ENCODE data around the gene LTBP2.

The LTBP2 gene

DNA sequence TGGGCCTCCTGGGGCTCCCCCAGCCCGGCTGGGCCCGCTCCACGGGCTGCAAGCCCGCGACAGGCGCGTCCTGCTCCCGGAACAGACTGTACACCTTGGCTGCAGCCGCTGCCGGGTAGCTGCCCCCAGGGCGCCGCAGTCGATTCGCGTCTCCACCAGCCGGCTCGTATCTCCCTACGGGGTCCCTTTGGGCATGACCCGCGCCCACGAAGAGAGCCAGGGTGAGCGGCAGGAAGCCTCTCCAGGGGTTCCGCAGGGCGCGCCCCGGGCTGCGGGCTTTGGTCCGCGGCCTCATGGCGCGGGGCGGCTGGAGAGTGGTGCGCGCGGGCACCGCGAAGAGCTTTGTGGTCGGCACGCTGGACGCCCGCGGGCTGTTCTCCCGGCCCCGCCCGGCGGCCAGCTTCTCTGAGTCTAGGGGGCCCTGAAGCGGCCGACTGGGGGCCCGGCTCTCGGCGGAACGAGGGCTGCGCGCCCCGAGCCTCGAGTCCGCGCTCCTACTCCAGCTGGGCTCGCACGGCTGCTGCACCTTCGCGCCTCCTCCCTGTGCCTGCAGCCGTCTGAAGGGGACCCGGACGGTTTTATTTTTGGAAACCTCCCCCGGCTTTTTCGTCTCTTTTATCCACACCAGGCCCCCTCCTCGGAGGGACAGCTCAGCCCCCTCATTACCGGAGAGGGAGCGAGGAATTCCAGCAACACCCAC lies at the start of gene LTBP2:
Gene LTBP2, minus strand, starts transcription at position 588 of the 700 bp plus-strand sequence. Its CDS starts 293 bp downstream, at position 295.
- DNase-seq = peak in 1 of 2 donors; percentile 23

DNA sequence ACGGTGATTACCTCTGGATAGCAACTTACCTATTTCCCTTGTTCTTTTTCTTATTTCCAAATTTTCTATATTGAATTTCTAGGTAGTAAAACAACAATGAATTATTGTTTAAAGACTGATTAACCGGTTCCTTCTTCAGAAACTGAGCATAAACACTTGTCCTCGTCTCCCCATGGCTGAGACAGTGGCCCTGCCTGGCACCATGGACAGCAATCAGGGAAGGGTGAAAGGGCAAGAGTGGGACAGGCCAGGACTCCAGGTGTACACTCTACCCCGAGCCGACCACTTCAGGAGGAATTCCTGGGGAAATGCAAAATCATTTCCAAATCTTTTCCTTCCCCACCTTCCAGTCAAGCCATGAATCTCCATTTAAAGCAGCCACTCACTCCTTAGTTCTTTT lies 48.8 kb upstream of the LTBP2 start:
- DNase-seq = no peak

DNA sequence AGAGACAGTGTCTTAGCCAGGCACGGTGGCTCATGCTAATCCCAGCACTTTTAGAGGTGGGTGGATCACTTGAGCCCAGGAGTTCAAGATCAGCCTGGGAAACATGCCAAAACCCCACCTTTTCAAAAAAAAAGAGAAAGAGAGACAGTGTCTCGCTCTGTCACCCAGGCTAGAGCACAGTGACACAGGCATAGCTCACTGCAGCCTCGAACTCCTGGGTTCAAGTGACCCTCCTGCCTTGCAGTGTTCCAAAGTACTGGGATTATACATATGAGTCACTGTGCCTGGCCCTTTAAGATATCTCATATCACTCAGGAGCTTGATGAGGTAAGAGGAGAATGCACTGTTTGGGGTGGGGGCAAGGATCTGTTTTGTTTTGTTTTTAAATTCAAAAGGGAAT lies 48.1 kb upstream of the LTBP2 start:
- no peak for DNase-seq

DNA sequence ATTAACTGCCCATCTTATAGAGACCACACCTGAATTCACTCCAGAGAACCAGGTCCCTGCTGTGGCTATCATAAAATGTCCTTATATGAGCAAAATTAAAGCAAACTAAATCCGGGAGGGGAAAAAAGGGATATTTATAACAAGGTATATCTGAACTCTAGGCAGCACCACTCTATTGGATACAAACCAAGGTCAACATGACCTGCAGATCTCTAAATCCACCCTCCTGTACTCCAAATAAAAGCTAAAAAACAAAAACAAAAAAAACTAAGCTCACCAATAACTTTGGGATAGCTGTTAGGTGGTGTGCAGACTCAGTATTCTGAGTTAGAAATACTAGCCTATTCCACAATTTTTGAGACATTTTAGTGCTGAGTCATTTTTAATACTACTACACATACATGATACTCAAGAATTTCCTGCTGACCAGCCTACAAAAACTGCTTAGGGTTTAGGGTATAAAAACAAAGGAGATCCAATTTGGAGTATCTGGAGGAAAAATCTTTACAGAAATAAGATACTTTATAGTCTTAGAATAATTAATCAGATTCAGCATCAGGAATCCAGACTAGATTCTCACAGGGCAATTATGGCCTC lies 46.6 kb upstream of the LTBP2 start:
- no peak for DNase-seq

DNA sequence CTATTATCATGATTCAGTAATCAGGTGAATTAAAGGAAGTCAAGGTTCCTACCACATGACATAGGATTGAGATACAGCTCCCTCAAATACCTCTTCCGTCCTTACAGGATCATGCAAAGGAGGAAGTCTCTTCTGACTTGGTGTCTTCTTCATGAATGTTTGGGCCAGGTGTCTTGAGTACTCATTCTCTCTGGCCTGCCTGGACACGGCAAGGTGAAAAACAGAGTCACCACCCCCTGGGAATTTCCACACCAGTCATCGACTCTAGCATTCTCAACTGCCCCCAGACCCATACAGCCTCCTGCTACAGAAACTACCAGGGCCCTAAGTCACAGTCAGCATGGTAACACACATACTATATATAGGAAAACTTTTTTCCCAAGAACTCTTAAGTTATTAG lies 44.9 kb upstream of the LTBP2 start:
- no peak for DNase-seq

DNA sequence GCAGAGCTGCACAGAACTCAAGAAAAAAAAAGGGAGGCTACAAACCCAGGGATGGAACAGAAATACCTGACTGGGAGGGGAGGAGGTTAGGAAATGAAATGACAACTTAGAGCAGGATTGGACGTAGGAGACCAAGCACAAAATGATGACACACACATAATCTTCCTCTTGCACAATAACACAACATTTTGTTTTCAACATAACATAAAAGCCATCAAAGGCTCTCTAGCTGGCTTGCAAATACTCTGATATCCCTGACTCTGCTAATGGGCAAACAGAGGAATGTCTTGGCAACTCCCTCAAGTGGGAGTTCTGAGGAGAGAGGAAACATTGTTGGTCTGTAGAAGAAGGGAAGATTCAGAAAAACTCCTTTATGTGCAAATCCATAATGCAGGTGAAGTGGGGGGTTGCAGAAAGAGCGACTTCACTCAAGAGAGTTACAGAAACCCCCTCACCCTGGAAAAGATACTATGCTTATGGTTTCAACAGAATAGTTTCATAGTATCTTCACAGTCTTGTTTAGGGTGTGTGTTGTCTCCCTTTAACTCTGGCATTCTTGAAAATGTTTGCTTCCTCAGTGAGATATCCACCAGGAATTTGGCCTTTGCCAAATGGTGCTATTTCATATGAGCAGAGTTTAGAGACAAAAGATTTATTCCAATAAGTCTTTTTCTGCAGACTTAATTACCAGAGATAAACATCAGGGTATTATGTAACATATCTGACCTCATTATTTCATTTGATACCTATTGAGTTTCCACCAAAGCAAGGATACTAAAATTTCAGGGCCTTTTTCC lies 43.8 kb upstream of the LTBP2 start:
- DNase-seq = no peak

DNA sequence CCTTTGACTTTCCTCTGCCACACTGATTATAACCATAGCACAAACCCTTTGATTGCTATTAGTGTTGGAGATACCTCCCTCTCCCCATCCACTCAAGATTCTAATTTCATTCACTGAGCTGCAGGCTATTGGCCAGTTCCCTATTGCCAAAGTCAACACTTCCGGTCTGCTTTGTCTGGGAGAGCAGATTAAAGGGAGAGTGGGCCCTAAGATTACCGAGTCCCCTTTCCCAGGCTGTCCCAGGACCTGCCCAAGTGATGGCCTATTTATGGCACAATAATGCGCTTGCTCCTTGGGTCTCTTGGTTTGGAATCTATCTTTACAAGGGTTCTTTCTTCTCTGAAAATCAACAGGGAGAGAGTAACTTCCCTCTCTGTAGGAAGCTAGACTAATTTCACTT lies 42.9 kb upstream of the LTBP2 start:
- no peak for DNase-seq

DNA sequence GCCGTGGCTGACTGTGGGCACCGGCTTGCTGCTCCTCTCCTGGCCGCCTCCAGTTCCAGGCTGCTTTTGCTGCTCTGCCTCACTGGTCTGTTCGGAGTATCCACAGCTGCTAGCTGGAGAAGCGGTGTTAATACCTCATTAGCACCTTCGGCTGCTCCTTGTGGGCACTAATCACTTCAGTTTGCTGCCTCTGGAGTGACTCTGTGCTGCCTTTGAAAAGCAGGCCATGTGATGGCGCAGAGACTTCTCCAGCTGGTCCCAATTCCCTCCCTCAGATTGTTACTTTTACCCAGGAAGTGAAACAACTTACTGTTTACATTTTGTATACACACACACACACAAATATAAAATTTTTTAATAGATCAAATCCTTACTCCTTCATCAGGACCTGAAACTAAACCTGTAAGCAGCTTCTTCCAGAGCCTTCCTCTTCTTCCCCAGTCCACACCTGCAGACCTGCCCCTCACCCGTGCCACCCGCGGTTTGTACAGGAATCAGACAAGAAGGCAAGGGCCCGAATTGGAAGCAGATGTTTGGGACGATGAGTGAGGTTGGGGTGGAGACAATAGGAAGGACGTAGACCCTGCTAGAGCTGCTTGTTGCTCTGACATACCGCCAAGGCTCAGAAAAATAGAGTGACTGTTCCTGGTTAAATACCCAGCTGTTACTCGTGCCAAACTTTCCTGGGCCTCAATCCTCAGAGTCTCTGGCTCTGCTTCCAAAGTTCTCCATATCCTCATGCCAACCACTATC lies 41.5 kb upstream of the LTBP2 start:
- DNase-seq = no peak

DNA sequence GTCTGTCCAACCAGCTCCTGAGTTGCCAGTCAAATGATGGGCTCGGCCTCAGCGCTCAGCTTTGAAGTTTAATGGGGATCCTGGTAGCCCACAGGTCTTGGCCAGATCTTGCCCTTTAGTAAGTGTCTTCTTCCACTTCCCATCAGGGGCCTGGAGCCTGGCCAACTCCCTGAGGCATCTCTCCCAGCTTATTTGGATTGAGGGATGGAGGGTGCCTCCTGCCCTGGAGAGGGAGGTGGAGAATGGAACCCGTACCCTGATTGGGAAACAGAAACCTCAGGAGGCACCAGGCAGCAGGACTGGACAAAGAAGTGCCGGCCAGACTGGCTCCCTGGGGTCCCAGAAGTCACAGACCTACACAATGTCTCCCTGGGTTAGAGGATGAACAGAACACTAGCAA lies 40.5 kb upstream of the LTBP2 start:
- DNase-seq = no peak

DNA sequence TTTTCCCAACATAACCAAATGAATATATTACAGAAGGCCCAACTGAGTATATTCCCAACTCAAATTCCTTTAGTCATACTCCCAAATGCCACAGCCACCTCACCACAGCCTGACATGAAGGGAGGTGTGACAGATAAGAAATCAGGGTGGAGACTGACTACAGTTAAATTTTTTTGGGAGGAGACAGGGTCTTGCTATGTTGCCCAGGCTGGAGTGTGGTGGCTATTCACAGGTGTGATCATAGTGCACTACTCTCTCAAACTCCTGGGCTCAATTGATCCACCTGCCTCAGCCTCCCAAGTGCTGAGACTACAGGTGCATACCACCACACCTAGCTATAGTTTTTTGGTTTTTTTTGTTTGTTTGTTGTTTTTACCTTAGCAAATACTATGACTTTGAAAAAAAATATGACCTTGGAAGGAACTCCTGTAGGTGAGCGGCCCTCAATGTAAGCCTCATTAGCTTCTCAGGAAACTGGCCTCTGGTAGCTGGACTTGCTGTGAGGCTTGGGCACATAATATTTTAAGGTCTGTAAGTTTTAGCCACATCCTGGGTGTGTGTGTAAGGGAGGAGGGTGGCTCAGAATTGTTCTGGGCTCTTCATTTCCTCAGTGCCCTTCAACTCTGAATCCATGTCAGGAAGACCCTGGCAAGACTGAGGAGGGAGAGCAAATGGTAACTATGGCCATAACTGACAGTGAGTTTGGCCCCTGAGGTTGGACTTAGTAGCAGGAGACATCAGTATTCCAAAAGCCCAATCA lies 39.1 kb upstream of the LTBP2 start:
- DNase-seq = no peak

DNA sequence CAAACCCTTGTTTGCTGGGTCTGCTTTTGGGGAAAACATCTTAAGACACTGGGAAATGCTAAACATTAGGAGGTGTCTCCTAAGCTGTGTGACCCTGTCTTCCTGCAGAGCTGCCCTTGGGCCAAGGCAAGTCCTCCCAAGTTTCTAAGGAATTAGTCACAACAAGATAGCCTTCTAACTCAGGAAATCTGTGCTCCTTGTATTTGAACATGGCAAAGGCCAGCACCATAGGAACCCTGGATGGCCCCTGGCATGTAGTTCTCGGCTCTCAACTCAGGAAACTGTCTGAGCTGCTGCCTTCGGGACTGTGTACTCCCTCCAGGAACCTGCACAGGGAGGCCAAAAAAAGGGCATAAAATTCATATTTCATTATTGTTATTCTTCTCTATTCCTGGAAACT lies 37.6 kb upstream of the LTBP2 start:
- DNase-seq = no peak

DNA sequence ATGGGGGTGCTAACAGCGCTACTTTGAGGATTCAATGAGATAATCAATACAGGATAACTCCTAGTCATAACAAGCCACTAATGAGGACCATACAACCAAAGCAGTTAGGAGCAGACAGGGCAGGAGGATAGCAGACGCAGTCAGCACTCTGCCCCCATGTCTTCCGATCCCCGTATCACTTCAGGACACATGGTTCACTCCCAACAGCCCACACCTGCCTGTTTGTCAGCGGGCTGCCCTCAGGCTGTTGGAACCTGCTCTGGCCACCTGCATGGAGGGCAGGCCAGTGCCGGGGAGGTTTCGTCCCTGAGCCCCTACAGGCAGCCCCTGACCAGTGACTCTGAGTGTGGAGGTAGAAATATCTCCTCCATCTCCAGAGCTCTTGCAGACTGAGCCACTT lies 37.1 kb upstream of the LTBP2 start:
- DNase-seq = no peak

DNA sequence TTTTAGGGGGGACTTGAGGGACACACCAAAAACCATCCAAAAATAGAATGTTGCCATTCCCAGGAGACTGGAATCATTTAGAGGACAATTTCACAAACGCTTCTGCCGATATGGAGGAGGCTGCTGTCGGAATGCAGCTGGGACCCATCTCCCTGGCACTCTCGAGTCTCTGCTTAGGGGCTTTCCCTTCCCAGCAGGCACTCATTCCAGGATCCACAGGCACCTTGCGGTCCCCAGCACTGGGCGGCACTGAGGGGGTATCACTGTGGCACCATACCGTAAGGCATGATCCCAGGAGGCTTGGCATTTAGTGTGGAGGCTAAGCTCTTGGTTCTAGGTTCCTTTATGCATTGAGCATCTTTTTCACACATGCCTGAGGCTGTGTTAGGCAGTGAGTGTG lies 36.6 kb upstream of the LTBP2 start:
- no peak for DNase-seq

DNA sequence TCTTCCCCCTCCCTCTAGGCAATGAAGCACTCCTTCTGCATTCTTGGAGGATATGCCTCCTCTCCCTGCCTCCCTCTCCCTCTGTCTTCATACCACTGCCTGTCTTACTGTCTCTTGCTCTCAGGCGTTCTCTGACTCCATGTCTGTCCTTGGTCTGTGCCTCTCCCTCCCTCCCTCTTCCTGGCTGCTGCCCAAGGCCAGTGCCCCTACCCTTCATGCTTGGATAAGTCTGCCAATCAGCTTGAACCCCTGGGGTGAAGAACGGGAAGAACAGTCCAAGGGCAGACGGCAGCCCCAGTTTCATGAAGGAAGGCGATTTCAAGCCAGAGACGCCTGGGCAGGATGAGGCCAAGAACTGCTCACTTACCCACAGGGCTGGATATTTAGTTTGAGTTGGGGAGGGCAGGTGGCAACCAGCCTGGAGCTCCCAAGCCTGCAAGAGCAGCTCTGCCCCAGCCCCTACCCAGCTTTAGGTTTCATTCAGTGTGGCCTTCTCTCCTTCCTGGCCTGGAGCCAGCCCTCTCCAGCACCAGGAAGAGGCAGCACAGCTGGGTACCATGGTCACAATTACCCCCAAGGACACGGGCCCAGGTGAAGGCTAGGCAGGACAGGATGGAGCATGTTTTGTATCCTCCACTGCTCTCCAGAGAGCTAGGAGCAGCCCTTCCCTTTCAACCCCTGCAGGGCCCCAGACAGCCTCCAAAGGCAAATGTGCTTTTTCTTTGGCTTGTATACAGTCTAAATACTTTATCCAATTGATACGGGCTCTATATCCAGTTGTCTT lies 35.8 kb upstream of the LTBP2 start:
- DNase-seq = no peak

DNA sequence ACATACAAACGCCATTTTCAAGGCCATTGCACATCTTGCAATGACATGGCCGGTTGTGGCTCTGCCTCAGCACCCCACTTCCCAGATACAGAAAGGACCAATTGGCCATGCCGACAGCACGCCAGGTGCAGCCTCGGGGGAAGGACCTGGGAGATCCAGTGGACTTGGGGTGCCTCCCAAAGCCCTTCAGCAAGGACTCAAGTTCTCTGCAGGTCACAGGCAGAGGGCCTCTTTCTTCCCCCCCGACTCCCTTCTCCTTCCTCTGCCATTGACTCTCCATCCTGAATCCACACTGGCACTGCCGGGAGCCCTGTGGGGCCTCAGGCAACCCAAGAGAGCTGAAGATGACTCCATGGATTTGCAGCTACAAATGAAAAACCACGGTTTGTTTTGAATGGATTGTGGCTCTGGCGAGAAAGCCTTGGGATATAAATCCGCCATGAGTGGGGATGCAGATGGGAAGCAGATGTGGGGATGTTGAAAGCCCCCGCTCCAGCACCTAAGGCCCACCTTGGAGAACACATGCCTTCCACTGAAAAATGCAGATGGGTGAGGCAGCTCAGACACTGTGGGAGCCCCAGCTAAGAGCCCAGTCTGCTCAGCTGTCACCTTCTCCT lies 35.1 kb upstream of the LTBP2 start:
- no peak for DNase-seq

DNA sequence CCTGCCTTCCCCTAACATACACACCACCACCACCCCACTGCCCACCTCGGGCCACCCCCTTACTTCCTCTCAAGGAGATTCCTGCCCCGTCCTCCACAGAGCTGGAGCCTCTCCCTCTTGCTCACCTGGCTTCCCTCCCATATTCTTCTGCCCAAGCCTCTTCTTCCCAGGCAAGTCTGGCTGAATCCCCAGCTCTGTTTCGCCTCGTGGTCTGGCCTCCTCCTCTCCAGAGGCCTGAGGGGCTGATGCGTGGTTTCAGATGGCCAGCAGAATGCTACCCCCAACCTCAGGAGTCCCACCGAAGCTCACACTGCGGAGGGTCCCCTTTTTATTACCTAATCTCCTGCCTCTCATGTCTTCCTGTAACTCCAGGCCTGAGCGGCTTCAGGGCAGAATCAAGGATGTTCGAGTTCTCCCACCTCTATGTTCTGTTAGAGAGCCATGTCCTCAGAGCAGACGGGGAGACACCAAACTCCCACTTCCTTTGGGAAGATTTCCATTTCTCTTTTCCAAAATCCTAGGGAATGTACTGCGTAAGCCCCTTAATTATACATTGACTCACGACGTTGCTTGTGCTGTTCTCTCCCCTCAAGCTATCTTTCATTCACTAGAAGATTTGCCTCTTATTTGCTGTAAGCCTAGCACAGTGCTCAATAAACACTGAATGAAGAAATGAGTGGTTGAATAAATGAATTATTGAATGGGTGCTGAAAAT lies 33.9 kb upstream of the LTBP2 start:
- DNase-seq = no peak

DNA sequence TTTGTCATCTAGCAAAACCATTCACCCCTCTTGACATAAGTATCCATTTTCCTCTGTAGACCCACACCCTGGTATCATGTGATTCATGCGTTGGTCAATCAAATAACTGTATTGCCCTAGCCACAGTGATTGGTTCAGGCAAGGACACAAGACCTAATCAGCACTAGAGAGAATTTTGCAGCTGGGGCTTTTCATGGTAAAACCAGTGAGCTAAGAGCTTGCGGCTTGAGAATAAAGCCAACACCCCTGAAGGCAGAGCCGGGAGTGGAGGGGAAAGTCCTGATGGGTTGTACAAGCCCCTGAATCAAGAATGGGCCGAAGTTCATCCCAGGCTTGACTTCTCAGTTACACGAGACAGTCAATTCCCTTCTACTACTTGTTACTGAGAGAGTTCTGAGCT lies 33.2 kb upstream of the LTBP2 start:
- no peak for DNase-seq

DNA sequence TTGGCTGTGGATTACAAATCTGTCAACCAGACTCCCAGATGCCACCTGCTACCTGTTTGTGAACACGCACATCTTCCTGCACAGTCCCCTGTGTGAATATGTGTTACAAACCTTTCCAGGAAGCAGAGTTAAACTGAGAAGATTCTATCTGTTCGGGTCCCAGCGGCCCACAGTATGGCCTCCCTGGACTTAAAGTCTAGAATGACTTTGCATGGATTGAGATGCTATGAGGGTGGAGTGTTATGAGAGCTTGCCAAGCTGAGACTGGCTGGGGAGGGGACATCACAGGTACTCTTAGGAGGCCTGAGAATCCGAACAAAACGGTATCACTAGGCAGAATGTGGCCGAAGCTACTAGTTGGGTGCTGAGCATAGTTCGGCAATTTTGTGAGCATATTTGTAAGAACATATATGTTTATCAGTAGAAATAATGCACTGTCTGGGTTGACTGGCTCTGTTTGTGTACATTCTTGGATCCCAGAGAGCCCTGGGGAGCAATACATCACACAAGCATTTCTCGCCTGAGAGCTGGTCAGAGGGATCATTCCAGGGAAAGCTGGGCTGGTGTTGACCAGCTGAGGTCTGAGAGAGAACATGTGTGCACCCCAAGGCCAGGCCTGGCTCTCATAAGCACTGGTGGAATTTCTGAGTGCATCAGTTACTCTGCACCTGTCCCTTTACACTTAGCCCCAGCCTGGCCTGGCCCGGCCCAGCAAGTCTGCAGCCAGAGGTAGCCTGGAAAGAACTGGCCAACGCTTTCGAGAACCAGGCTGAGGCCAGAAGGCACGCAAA lies 29.8 kb upstream of the LTBP2 start:
- no peak for DNase-seq

DNA sequence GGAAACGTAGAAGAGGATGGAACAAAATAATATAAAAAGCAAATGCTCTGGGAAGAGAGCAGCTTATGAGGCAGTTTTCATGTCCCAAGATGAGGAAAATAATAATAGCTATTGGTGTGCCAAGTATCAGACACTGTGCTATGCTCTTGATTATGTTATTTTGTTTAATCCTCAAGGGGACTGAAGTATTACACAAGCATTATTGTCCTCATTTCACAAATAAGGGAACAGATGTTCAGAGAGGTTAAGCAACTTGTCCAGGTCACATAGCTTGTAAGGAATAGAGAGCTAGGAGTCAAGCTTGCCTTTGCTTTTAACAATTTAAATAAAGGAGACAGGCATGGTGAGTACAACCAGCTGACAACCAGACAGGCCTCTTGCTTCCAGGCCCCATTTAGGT lies 26.9 kb upstream of the LTBP2 start:
- DNase-seq = no peak

DNA sequence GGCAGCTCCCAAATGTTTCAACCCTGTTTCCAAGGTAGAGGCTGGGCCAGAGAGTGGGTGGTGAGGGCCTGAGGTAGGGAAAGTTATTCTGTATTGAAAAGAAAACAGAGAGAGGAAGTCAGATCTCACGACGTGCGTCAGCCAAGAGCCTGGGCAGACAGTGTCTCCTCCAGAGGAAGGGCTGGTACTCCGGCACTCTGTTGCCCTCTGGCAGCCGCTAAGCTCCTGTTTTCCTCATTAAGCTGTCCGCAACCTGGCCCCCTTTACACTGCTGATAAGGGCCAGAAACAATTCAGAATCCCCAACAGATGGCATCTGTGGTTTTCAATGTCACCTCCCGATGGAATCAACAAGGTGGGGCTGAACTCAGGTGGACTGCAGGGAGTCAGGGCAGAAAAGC lies 26.0 kb upstream of the LTBP2 start:
- no peak for DNase-seq

All from CD4-positive, alpha-beta T cell treated with Interferon alpha-2 for 1 hour (primary cell).